BLaER1 (cell line): ENCODE results near the gene APPL2.

ENCODE experiments used
- H3K27ac ChIP-seq: shearing (Covaris generic); formaldehyde crosslinking; 2 replicates; pipeline ENCODE4 v1.8.1; 2022
- H3K27me3 ChIP-seq: shearing (Covaris generic); formaldehyde crosslinking; 2 replicates; pipeline ENCODE4 v1.8.1; 2022
- H3K36me3 ChIP-seq: shearing (Covaris generic); formaldehyde crosslinking; 2 replicates; pipeline ENCODE4 v1.8.1; 2022
- H3K4me1 ChIP-seq: shearing (Covaris generic); formaldehyde crosslinking; 2 replicates; pipeline ENCODE4 v1.8.1; 2022
- H3K4me2 ChIP-seq: shearing (Covaris generic); formaldehyde crosslinking; 2 replicates; pipeline ENCODE4 v1.8.1; 2022
- H3K4me3 ChIP-seq: shearing (Covaris generic); formaldehyde crosslinking; 2 replicates; pipeline ENCODE4 v1.8.1; 2022
- H3K9ac ChIP-seq: shearing (Covaris generic); formaldehyde crosslinking; 2 replicates; pipeline ENCODE4 v1.8.1; 2022
- H3K9me3 ChIP-seq: shearing (Covaris generic); formaldehyde crosslinking; 2 replicates; pipeline ENCODE4 v1.8.1; 2022
- H4K20me1 ChIP-seq: shearing (Covaris generic); formaldehyde crosslinking; 2 replicates; pipeline ENCODE4 v1.8.1; 2022
- Cebpa-rat ChIP-seq: shearing (Covaris generic); IDR thresholded peaks from 2 replicates; pipeline ENCODE4 v1.8.1; 2022

The APPL2 gene

GRCh38 chr12:105225505-105226015 is 10.4 kb downstream of the APPL2 start:
- Histone ChIP-seq H3K27me3 (no peaks in the 10 kb centered on the region), H3K9ac (no peak overlapping the region), H3K4me2 (peak overlapping the region; percentile 25), H3K4me3 (no peak overlapping the region), H3K36me3 (peaks cover 63% of the 10 kb centered on the region), H4K20me1 (0 out of 2 replicates have a peak, but pooled peaks cover 6% of the 10 kb centered on the region), H3K27ac (no peak overlapping the region), H3K4me1 (peaks cover 34% of the 10 kb centered on the region), H3K9me3 (no peaks in the 10 kb centered on the region)
- TF ChIP-seq Cebpa-rat, result no peak

GRCh38 chr12:105224399-105224798 is 11.6 kb downstream of the APPL2 start:
- no peaks in the 10 kb centered on the region for H3K9me3 ChIP-seq
- no peak overlapping the region for H3K4me3 ChIP-seq
- 0 out of 2 replicates have a peak, but pooled peaks cover 6% of the 10 kb centered on the region for H4K20me1 ChIP-seq
- H3K4me2 ChIP-seq, result no peak overlapping the region
- H3K9ac ChIP-seq, result no peak overlapping the region
- no peak for TF ChIP-seq Cebpa-rat
- H3K27me3 ChIP-seq, result no peaks in the 10 kb centered on the region
- peaks cover 34% of the 10 kb centered on the region for H3K4me1 ChIP-seq
- no peak overlapping the region for H3K27ac ChIP-seq
- H3K36me3 ChIP-seq, result peaks cover 63% of the 10 kb centered on the region

- no peak overlapping the region for H3K9ac ChIP-seq
- H3K9me3 ChIP-seq, result no peaks in the 10 kb centered on the region
- peaks cover 58% of the 10 kb centered on the region for H3K36me3 ChIP-seq
- no peak overlapping the region for H3K27ac ChIP-seq
- H4K20me1 ChIP-seq, result 0 out of 2 replicates have a peak, but pooled peaks cover 6% of the 10 kb centered on the region
- H3K4me1 ChIP-seq, result peaks cover 35% of the 10 kb centered on the region
- no peak overlapping the region for H3K4me3 ChIP-seq
- H3K27me3 ChIP-seq, result no peaks in the 10 kb centered on the region
- no peak overlapping the region for H3K4me2 ChIP-seq
- TF ChIP-seq Cebpa-rat, result no peak
These were observed 12.1 kb downstream of the APPL2 start for GRCh38 chr12:105223884-105224283.

DNA sequence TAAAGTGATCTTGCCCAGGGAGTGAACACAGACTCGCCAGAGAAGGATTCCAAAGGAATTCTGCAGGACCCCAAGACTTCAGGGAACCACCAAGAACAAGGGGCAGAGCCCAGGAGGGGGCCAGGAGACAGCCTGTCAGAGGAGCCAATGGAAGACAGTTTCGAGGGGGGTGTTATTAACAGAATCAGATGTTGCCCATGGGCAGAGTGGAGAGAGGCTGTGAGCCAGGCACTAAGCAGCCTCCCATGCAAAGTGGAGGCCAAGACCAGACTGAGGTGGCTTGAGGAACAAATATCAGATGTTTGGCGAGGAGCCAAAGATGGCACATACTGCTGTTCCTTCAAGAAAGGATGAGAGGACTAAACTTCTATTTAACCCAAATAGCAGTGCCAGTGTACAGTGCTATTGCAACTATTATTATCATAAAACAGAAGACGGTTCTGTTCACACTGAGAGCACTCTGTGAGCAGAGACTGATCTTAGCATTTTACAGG is 12.6 kb downstream of the APPL2 start:
- H3K36me3 ChIP-seq, result peaks cover 55% of the 10 kb centered on the region
- H3K9me3 ChIP-seq, result no peaks in the 10 kb centered on the region

DNA sequence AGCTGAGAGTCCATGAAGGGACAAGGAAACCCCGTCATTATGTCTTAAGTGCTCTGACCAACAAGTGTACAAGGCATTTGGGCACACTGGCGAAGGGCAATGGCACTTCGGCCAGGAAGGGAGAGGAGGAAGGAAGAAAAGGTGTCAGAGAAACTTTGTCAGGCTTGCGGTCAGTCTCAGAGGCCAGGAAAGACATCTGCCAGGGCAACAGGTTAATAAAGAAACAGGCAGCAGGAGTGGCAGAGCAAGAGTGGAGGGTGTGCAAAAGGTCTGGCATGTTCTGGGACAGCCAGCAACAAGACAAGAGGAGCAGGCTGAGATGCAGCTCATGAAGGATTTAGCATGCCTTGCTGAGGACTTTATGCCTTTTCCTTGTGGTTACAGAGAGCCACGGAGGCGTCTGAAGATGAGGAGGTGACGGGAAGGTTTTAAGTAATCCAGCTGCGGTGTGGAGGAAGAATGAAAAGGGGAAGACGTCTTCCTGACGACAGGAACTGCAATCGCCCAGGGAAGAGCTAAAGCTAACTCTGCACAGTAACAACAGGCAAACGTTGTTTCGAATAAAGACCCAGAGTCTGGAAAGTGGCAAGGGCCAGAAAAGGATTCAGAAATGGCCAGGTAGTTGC is 13.1 kb downstream of the APPL2 start:
- Histone ChIP-seq H4K20me1 (peaks cover 6% of the 10 kb centered on the region; the same call in 1 of the 2 replicates), H3K27me3 (no peaks in the 10 kb centered on the region), H3K36me3 (peaks cover 56% of the 10 kb centered on the region), H3K9ac (no peak overlapping the region), H3K4me2 (no peak overlapping the region), H3K9me3 (no peaks in the 10 kb centered on the region), H3K4me3 (no peak overlapping the region), H3K4me1 (peaks cover 43% of the 10 kb centered on the region), H3K27ac (no peak overlapping the region)
- TF ChIP-seq Cebpa-rat, result no peak

More for the DNA sequence above, 12.6 kb downstream of the APPL2 start:
- Histone ChIP-seq H3K4me2 (no peak overlapping the region), H4K20me1 (peaks cover 6% of the 10 kb centered on the region; the same call in 1 of the 2 replicates), H3K9ac (no peak overlapping the region), H3K4me1 (peaks cover 40% of the 10 kb centered on the region), H3K27me3 (no peaks in the 10 kb centered on the region), H3K4me3 (no peak overlapping the region), H3K27ac (no peak overlapping the region)
- no peak for TF ChIP-seq Cebpa-rat

DNA sequence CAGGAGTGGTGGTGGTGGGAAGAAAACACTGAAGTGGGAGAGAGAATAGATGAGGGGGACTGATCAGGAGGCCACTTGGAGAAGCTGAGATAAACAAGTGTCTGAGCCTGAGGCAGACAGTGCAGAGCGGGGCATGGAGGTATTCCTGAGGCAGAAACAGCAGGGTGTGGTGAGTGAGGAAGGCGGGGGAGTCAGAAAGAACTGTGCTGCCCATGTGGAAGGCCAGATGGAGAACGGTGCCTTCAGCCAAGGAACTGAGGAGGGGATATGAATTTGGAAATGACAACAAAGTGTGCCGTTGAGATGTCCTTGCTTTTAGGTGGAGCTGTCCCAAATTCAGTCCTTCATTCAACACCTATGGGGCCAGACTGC is 13.7 kb downstream of the APPL2 start:
- H3K27ac ChIP-seq, result no peak overlapping the region
- no peaks in the 10 kb centered on the region for H3K9me3 ChIP-seq
- H3K4me2 ChIP-seq, result no peak overlapping the region
- H3K4me1 ChIP-seq, result peaks cover 43% of the 10 kb centered on the region
- H3K4me3 ChIP-seq, result no peak overlapping the region
- peaks cover 56% of the 10 kb centered on the region for H3K36me3 ChIP-seq
- H3K27me3 ChIP-seq, result no peaks in the 10 kb centered on the region
- H3K9ac ChIP-seq, result no peak overlapping the region
- TF ChIP-seq Cebpa-rat, result no peak
- peaks cover 6% of the 10 kb centered on the region; the same call in 1 of the 2 replicates for H4K20me1 ChIP-seq

GRCh38 chr12:105221583-105222283 is 14.2 kb downstream of the APPL2 start:
- no peaks in the 10 kb centered on the region for H3K27me3 ChIP-seq
- peaks cover 6% of the 10 kb centered on the region; the same call in 1 of the 2 replicates for H4K20me1 ChIP-seq
- H3K4me1 ChIP-seq, result peaks cover 43% of the 10 kb centered on the region
- no peaks in the 10 kb centered on the region for H3K9me3 ChIP-seq
- TF ChIP-seq Cebpa-rat, result no peak
- no peak overlapping the region for H3K4me2 ChIP-seq
- no peak overlapping the region for H3K27ac ChIP-seq
- H3K36me3 ChIP-seq, result peaks cover 58% of the 10 kb centered on the region
- H3K4me3 ChIP-seq, result no peak overlapping the region
- no peak overlapping the region for H3K9ac ChIP-seq

DNA sequence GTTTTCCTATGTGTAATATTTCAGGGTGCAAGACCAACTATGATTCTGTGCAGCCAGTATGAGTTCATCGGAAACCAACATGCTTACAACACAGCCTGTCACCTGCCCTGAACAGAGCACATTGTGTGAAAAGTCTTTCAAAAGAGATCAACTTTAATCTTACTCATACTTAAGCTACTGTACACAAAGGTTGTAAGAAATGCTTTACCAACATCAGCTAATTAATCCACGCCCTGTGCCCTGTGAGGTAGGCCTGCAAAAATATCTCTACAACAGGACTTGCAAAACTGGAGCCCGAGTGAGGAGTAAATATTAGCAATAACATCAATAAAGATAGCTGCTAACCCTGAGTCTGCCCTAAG is 15.1 kb downstream of the APPL2 start:
- TF ChIP-seq Cebpa-rat, result no peak
- no peaks in the 10 kb centered on the region for H3K9me3 ChIP-seq
- no peak overlapping the region for H3K9ac ChIP-seq
- no peak overlapping the region for H3K4me3 ChIP-seq
- H3K4me2 ChIP-seq, result no peak overlapping the region
- H3K36me3 ChIP-seq, result peaks cover 66% of the 10 kb centered on the region
- peaks cover 6% of the 10 kb centered on the region; the same call in 1 of the 2 replicates for H4K20me1 ChIP-seq
- no peak overlapping the region for H3K27ac ChIP-seq
- H3K27me3 ChIP-seq, result no peaks in the 10 kb centered on the region
- peaks cover 36% of the 10 kb centered on the region for H3K4me1 ChIP-seq

DNA sequence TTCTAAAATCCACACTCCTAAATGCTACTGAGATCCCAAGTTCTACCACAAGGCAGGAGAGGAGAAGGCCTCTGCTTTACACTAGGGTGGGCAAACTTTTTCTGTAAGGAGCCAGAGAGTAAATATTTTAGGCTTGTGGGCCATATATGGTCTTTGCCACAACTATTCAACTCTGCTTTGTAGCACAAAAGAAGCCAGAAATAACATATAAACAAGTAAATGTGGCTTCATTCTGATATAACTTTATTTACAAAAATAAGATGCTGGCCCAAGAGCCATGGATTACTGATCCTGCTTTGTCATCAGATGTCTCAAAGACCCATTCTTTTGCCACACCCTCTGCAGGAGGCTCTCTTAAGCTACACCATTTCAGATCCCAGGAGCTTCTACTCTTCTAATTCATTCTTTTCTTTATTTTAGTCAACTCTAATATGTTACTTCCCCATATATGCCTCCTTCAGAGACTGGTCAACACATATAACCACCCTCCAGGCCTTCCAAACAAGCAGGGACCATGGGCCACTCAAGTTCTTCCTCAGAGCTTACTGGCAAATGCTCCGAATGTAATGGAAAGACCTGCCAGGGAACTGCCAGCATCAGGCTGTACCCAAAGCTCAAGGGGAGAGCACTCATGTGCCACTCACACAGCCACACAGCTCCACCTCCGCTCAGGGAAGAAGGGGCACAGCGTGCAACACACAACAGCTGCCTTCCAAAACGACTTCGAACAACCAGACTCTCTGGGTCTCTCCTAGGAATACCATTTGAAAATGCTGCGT is 15.6 kb downstream of the APPL2 start:
- Histone ChIP-seq H3K9ac (no peak overlapping the region), H3K27me3 (no peaks in the 10 kb centered on the region), H3K27ac (no peak overlapping the region), H4K20me1 (peaks cover 6% of the 10 kb centered on the region; the same call in 1 of the 2 replicates), H3K36me3 (peaks cover 71% of the 10 kb centered on the region), H3K4me2 (no peak overlapping the region), H3K4me1 (peaks cover 31% of the 10 kb centered on the region), H3K4me3 (no peak overlapping the region), H3K9me3 (no peaks in the 10 kb centered on the region)
- no peak for TF ChIP-seq Cebpa-rat
